ENCODE results near the gene SCN5A.

Gene SCN5A

GRCh38 chr3:38511546-38511945, 137.9 kb downstream of the SCN5A start:
- POLR2A ChIA-PET, result interaction anchor here (1.6 kb wide), 1 partner anchor 375 kb away, joined by 3 read pairs; the partner anchor contains the start of gene ACAA1

GRCh38 chr3:38510631-38511030, 138.9 kb downstream of the SCN5A start:
- TF ChIP-seq LEF1 (IDR thresholded peaks at IDR 0.05; ENCODE audit: borderline replicate concordance), result no peak
- DNase-seq (ENCODE audit: extremely low spot score), result no peak
- CTCF ChIA-PET, result no interaction called here
- POLR2A ChIA-PET, result interaction anchor here (1.6 kb wide), 1 partner anchor 374 kb away, joined by 3 read pairs; the partner anchor contains the start of gene ACAA1

More at GRCh38 chr3:38511546-38511945, 137.9 kb downstream of the SCN5A start:
- CTCF ChIA-PET, result no interaction called here
- TF ChIP-seq FOXM1 (IDR thresholded peaks at IDR 0.05; ENCODE audit: borderline replicate concordance) (no peak), ARNT (IDR thresholded peaks at IDR 0.05) (no peak), SP1 (IDR thresholded peaks at IDR 0.05) (no peak), FOXK2 (IDR thresholded peaks at IDR 0.05) (no peak), FOXA1 (IDR thresholded peaks at IDR 0.05) (no peak), PKNOX1 (IDR thresholded peaks at IDR 0.05) (no peak), CTBP1 (IDR thresholded peaks at IDR 0.05; ENCODE audit: borderline replicate concordance) (no peak), HDGF (IDR thresholded peaks at IDR 0.05; ENCODE audit: borderline replicate concordance) (no peak), NFRKB (IDR thresholded peaks at IDR 0.05) (no peak), SUZ12 (IDR thresholded peaks at IDR 0.05) (no peak), TARDBP (IDR thresholded peaks at IDR 0.05) (no peak)
- no peak for DNase-seq (ENCODE audit: extremely low spot score)

- TF ChIP-seq TARDBP (IDR thresholded peaks at IDR 0.05) (no peak), FOXM1 (IDR thresholded peaks at IDR 0.05; ENCODE audit: borderline replicate concordance) (no peak), L3MBTL2 (conservative IDR thresholded peaks at IDR 0.05) (no peak)
- ChIA-PET CTCF (no interaction called here), POLR2A (no interaction called here)
- DNase-seq (ENCODE audit: extremely low spot score), result no peak
These were observed 139.8 kb downstream of the SCN5A start for GRCh38 chr3:38509732-38510131.

GRCh38 chr3:38507120-38507519, 142.4 kb downstream of the SCN5A start:
- TF ChIP-seq HDGF (IDR thresholded peaks at IDR 0.05; ENCODE audit: borderline replicate concordance) (no peak), LEF1 (IDR thresholded peaks at IDR 0.05; ENCODE audit: borderline replicate concordance) (no peak), ELF4 (IDR thresholded peaks at IDR 0.05) (no peak), PKNOX1 (IDR thresholded peaks at IDR 0.05) (no peak), BHLHE40 (IDR thresholded peaks at IDR 0.05; ENCODE audit: borderline replicate concordance) (no peak), CTBP1 (IDR thresholded peaks at IDR 0.05; ENCODE audit: borderline replicate concordance) (no peak), SUZ12 (IDR thresholded peaks at IDR 0.05) (no peak), FOXK2 (IDR thresholded peaks at IDR 0.05) (no peak)
- ChIA-PET CTCF (no interaction called here), POLR2A (no interaction called here)
- no peak for DNase-seq (ENCODE audit: extremely low spot score)

GRCh38 chr3:38500688-38501417, 148.6 kb downstream of the SCN5A start:
- DNase-seq (ENCODE audit: extremely low spot score), result no peak
- POLR2A ChIA-PET, result no interaction called here
- CTCF ChIA-PET, result interaction anchor here (1.1 kb wide), 1 partner anchor 20 kb away, joined by 5 read pairs; no protein-coding TSS in a partner anchor
- no peak for TF ChIP-seq SUZ12 (IDR thresholded peaks at IDR 0.05)
- no peak for TF ChIP-seq FOXK2 (IDR thresholded peaks at IDR 0.05)
- no peak for TF ChIP-seq LEF1 (IDR thresholded peaks at IDR 0.05; ENCODE audit: borderline replicate concordance)
- TF ChIP-seq NFRKB (IDR thresholded peaks at IDR 0.05), result no peak
- no peak for TF ChIP-seq ZNF384 (IDR thresholded peaks at IDR 0.05)
- TF ChIP-seq CTBP1 (IDR thresholded peaks at IDR 0.05; ENCODE audit: borderline replicate concordance), result no peak
- TF ChIP-seq L3MBTL2 (conservative IDR thresholded peaks at IDR 0.05), result no peak
- no peak for TF ChIP-seq HDGF (IDR thresholded peaks at IDR 0.05; ENCODE audit: borderline replicate concordance)

Data from HEK293T (cell line).